Measurements from ENCODE around the gene NOX5. TPM values are rescaled to one million over a fixed set of nuclear protein-coding genes. Genes with fewer than 3 reads are reported as not detected.
"Not testable (repeated sequence)": the region's sequence is repeated elsewhere in the genome, so short reads cannot be mapped to it uniquely, and the experiment has no call there.

The NOX5 gene, protein sequence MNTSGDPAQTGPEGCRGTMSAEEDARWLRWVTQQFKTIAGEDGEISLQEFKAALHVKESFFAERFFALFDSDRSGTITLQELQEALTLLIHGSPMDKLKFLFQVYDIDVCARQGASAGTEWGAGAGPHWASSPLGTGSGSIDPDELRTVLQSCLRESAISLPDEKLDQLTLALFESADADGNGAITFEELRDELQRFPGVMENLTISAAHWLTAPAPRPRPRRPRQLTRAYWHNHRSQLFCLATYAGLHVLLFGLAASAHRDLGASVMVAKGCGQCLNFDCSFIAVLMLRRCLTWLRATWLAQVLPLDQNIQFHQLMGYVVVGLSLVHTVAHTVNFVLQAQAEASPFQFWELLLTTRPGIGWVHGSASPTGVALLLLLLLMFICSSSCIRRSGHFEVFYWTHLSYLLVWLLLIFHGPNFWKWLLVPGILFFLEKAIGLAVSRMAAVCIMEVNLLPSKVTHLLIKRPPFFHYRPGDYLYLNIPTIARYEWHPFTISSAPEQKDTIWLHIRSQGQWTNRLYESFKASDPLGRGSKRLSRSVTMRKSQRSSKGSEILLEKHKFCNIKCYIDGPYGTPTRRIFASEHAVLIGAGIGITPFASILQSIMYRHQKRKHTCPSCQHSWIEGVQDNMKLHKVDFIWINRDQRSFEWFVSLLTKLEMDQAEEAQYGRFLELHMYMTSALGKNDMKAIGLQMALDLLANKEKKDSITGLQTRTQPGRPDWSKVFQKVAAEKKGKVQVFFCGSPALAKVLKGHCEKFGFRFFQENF
- total RNA-seq = 0.45 TPM

GRCh38 chr15:69014454-69014853 lies at the start of gene NOX5:
Gene NOX5, plus strand, starts transcription at chr15:69014695. Its CDS starts 41 bp downstream, at chr15:69014736.
- ATAC-seq (no peak), DNase-seq (ENCODE audit: low spot score) (no peak)
- intact Hi-C loops (cut with DNase I) = no loop called here

DNA sequence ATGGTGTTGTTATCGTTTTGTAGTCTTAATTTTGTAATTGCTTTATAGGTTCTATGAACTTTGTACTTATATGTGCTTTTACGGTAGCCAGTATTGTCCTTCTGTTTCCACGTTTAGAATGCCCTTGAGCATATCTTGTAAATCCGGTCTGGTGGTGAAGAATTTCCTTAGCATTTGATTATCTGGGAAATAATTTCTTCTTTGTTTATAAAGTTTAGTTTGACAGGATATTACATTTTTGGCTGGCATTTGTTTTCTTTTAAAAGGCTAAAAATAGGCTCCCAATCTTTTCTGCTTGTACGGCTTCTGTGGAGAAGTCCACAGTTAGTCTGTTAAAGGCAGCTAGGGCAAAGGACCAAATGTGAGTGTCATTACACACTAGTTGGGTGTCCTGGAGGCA lies 47.5 kb upstream of the NOX5 start:
- ATAC-seq (no peak), DNase-seq (ENCODE audit: low spot score) (no peak)
- intact Hi-C loops (cut with DNase I) = no loop called here

GRCh38 chr15:68967948-68968347 lies 46.5 kb upstream of the NOX5 start:
- no peak for DNase-seq (ENCODE audit: low spot score)
- intact Hi-C loops (cut with DNase I) = no loop called here
- no peak for ATAC-seq

DNA sequence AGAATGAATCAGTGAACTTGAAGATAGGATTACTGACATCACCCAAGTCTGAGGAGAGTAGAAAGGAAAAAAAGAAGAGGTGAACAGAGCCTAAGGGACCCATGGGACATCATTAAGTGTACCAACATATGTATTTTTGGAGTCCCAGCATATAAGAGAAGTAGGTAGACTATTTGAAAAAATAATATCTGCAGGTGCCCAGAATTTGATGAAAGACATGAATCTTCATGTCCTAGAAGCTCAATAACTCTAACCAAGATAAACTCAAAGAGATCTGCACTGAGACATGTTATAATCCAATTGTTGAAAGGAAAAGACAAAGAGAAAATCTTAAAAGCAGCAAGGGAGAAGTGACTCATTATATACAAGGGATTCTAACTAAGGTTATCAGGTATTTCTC lies 45.2 kb upstream of the NOX5 start:
- ATAC-seq (no peak), DNase-seq (ENCODE audit: low spot score) (no peak)
- intact Hi-C loops (cut with DNase I) = no loop called here

DNA sequence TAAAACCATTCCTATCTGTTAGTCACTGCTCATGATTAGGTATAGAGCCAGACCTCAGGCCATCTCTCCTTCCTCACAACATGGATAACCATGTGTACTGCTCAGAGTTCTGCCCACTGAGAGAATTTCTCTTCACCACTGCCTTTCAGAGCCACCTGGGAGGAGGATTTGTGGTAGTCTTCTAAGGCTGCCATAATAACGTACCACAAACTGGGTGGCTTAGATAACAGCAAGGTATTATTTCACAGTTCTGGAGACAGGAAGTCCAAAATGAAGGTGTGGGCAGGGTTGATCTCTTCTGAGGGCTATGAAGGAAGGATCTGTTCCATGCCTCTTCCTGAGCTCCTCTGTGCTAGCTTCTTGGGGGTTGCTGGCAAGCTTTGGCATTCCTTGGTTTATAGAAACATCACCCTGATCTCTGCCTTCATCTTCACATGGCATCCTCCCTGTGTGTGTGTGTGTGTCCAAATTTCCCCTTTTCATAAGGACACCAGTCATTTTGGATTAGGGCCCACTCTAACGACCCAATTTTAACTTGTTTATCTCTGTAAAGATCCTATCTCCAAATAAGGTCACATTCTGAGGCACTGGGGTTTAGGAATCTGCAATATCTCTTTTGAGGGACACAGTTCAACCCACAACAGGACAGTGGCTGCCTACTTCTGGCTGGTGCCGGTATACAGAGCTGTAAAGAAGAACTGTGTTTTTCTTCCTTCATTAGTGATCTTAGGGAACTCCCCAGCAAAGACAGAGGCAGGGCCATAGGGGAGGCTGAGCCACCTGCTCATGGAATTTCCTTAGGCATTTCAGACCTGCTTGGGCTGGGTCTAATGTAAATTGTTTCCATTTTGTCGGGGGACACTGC lies 42.1 kb upstream of the NOX5 start:
- ATAC-seq (no peak), DNase-seq (ENCODE audit: low spot score) (no peak)
- intact Hi-C loops (cut with DNase I) = no loop called here

GRCh38 chr15:68975651-68976160 lies 38.8 kb upstream of the NOX5 start:
- intact Hi-C loops (cut with DNase I); DNase-seq (ENCODE audit: low spot score); ATAC-seq: not testable (repeated sequence)

DNA sequence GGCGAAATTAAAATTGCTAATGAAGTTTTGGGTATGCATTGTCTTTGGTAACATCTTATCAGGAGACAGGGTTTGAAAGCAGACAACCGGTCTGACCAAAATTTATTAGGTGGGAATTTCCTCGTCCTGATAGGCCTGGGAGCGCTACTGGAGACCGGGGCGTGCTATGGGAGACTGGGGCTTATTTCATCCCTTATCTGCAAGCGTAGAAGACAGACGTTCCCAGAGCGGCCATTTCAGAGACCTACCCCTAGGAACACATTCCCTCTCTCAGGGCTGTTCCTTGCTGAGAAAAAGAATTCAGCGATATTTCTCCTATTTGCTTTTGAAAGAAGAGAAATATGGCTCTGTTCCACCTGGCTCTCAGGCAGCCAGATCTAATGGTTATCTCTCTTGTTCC lies 37.1 kb upstream of the NOX5 start:
- DNase-seq (ENCODE audit: low spot score); intact Hi-C loops (cut with DNase I); ATAC-seq: not testable (repeated sequence)

DNA sequence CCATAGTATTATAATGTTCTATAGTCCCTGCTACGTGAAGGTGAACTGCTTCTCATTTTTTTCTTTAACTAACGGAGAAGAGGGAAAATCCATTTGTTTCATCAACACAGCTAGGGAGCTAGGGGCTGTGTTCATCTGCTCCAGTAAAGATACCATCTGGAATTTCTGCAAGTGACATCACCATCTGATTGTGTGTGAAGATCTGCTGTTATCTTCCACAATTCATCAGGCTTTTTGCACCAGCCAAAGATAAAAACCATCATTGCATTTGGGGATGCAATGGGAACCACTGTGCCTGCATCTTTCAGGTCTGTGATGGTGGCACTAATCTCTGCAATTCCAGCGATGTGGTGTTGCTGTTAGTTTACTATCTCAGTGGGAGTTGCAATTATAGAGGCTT lies 35.5 kb upstream of the NOX5 start:
- ATAC-seq (no peak), DNase-seq (ENCODE audit: low spot score) (no peak)
- intact Hi-C loops (cut with DNase I) = no loop called here

DNA sequence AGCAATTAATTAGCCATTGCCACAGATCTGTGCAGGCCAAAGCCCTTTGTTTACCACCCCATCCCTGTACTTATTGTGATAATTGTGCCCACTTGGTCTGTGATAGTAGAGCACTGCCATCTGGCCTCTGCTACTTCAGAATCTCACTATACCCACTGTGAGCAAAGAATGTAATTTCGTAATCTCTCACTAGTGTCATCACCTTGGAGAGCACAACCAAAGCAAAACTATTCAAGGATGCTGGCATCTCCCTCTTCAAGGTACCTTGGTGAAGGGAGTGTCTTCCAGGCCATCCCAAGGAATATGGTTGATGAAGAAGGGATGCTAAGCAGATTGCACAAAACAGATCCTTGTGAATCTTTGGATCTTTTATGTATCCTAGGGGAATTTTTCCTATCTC lies 34.7 kb upstream of the NOX5 start:
- intact Hi-C loops (cut with DNase I) = no loop called here
- ATAC-seq (no peak), DNase-seq (ENCODE audit: low spot score) (no peak)

DNA sequence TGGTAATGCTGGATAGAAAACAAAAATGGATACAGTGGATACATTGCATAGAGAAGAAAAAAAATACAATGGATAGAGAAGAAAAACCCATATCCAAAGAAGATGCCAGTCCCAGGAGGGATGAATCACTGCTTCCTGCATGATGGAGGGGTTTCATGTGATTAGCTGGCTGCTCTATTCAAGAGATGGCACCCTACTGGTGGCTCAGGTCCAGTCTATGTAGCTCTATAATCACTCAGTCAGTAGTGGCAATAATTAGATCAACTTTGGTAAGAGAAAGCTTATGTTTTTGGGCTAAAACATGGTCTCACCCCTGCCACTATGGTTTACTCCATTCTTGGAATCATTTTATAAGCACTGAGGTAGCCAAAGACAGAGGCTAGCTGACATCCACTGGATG lies 33.7 kb upstream of the NOX5 start:
- ATAC-seq (no peak), DNase-seq (ENCODE audit: low spot score) (no peak)
- intact Hi-C loops (cut with DNase I) = no loop called here

GRCh38 chr15:68981941-68982340 lies 32.6 kb upstream of the NOX5 start:
- intact Hi-C loops (cut with DNase I) = no loop called here
- no peak for ATAC-seq

GRCh38 chr15:68982976-68983563 lies 31.4 kb upstream of the NOX5 start:
- ATAC-seq = no peak
- DNase-seq (ENCODE audit: low spot score) = no peak
- intact Hi-C loops (cut with DNase I) = no loop called here

More at GRCh38 chr15:68981941-68982340, 32.6 kb upstream of the NOX5 start:
- DNase-seq (ENCODE audit: low spot score) = no peak

DNA sequence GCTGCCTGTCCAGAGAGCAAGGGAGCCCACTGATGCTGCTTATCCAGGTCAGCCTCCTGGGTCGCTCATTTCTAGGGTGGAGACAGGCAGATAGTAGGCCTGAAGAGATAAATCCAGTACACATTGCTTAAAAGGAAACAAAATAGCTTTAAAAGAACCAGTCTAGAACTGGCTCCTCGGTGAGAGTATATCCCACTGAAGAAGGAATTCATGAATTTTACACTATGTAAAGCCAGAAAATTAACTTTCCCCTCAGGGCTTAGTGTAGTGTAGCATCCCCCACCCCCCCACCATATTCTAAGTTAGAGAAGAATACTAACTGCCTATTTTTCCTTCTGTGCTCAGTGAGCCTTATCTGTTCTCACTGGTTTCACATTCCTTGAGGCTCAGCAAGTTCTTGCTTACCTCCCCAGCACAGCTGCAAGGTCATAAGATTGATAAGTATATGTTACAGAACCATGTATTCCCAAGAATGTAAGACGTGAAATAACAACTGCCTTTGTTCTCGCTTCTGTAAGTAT lies 30.5 kb upstream of the NOX5 start:
- intact Hi-C loops (cut with DNase I) = no loop called here
- ATAC-seq (no peak), DNase-seq (ENCODE audit: low spot score) (no peak)

- DNase-seq (ENCODE audit: low spot score) (no peak), ATAC-seq (no peak)
- intact Hi-C loops (cut with DNase I) = no loop called here
These were observed 29.9 kb upstream of the NOX5 start for GRCh38 chr15:68984586-68984985.

DNA sequence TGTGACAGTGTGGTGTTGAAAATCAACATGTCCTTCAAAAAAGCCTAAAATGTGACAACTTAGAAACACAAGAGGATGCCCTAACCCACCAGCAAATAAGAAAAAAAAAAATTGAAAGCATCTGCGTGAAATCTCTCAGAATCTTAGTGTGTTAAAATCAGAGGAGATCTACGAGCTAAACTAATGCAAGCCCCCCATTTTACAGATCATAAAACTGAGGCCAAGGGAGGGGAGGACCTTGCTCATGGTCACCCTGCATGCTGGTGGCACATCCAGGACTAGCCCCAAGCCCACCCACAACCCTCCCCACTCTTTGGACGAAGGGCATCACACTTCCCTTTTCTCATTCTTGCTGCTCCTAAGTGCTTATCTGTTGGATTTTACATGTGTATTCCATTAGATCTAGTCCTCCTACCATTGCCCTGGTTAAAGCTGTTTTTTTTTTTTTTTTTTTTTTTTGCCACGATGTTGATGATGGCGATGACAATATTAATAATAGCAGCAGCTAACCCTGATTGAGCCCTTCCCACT lies 29.1 kb upstream of the NOX5 start:
- intact Hi-C loops (cut with DNase I) = no loop called here
- ATAC-seq (no peak), DNase-seq (ENCODE audit: low spot score) (no peak)

GRCh38 chr15:68986322-68986721 lies 28.2 kb upstream of the NOX5 start:
- DNase-seq (ENCODE audit: low spot score) = no peak
- intact Hi-C loops (cut with DNase I) = no loop called here
- no peak for ATAC-seq

DNA sequence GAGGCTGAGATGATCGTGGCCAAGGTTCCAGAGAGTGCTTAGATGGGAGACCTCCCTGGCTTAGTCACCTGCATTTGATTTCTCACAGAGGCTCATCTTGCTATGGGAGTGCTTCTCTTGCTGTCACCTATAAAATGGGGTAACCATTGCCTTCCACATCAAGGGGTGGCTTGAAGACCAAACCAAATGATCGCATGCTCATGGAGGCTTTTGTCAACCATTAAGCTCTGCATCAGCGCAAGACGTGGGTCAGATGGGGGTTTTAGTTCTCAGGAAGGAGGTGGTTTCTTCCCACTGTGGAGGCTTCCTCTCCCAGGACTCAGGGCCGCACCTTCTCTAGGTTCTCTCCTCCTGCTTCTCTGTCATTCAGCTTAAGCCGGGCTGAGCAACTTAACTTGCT lies 27.4 kb upstream of the NOX5 start:
- no peak for ATAC-seq
- intact Hi-C loops (cut with DNase I) = no loop called here
- no peak for DNase-seq (ENCODE audit: low spot score)

DNA sequence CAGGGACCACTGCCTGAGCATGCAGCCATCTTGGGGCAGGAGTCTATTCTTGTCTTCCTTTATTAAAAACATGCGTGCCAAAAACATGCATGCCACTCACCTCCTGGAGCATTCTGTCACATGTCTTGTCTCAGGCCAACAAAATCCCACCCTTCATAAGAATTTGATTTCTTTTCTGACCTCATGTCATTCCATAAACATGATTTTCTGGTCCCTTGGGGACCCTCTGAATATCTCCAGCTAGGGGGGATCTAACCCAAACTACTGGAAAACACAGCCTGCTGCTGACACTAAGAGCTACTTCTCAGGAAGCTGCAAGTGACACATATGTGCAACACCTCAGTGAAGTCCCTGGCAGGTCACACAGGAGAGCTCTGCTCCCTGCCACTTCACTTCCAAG lies 26.8 kb upstream of the NOX5 start:
- intact Hi-C loops (cut with DNase I) = no loop called here
- DNase-seq (ENCODE audit: low spot score) = no peak
- ATAC-seq = no peak
